Epithelial cell of esophagus (primary cell): ENCODE measurements around the gene COG1.
A peak's percentile ranks its signal among the peaks of the same experiment; 100 is the strongest.

Experiments
- DNase-seq: peaks from one replicate; pipeline ENCODE4 v3.0.0; 2010; ENCODE audit warnings: low read depth
- H3K4me3 ChIP-seq: 2 replicates; pipeline ENCODE4 v1.5.1; 2011; ENCODE audit warnings: mild to moderate bottlenecking, low read length, control low read depth
- CTCF ChIP-seq: IDR thresholded peaks from 2 replicates; pipeline ENCODE4 v1.5.1; 2011; ENCODE audit warnings: low read depth, mild to moderate bottlenecking, low read length, control low read depth, inconsistent platforms; ENCODE audit not compliant: insufficient read depth; ENCODE audit errors: missing control alignments

COG1 gene

GRCh38 chr17:73194514-73195222 is 1.8 kb downstream of the COG1 start:
- DNase-seq, result peak; percentile 42
- no peak for TF ChIP-seq CTCF

DNA sequence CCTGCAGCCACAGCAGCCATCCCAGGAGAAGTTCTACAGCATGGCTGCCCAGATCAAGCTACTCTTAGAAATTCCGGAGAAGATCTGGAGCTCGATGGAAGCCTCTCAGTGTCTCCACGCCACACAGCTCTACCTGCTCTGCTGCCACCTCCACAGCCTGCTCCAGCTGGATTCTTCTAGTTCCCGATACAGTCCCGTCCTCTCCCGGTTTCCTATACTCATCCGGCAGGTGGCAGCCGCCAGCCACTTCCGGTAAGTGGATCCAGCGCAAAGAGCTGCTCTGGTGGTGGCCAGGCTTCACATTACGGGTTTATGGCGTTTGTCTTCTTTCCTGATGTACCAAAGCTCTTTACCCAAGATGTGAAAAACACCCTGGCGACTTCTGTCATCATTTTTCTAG is 3.6 kb downstream of the COG1 start:
- TF ChIP-seq CTCF, result peak; percentile 58
- DNase-seq, result peak; percentile 55
- no peak overlapping the region for H3K4me3 ChIP-seq

More at GRCh38 chr17:73194514-73195222, 1.8 kb downstream of the COG1 start:
- H3K4me3 ChIP-seq, result no peak overlapping the region

GRCh38 chr17:73197161-73197560 is 4.3 kb downstream of the COG1 start:
- no peak for TF ChIP-seq CTCF
- DNase-seq, result no peak

GRCh38 chr17:73198201-73198929 is 5.5 kb downstream of the COG1 start:
- TF ChIP-seq CTCF, result no peak
- DNase-seq, result no peak
- no peak overlapping the region for H3K4me3 ChIP-seq

More at GRCh38 chr17:73197161-73197560, 4.3 kb downstream of the COG1 start:
- no peak overlapping the region for H3K4me3 ChIP-seq

DNA sequence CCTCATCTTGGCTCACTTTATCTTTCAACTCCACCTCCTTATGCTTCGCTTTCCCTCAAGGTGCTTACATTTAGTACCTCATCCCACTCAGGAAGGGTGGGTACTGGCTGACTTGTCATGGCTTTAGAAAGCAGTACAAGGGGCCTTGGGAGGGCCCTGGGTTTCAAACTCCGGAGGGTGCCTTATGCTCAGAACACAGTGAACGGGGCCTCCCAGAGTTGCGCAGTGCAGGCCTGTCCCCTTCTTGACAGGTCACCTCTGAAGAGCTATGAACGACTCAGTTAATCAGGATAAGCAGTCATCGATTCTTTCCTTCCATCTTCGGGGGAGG is 6.0 kb downstream of the COG1 start:
- no peak for TF ChIP-seq CTCF
- no peak for DNase-seq

GRCh38 chr17:73199751-73200317 is 7.0 kb downstream of the COG1 start:
- DNase-seq, result no peak
- no peak overlapping the region for H3K4me3 ChIP-seq
- TF ChIP-seq CTCF, result no peak

More for the DNA sequence above, 6.0 kb downstream of the COG1 start:
- H3K4me3 ChIP-seq, result no peak overlapping the region
